Measurements from ENCODE around the gene RGS6. TPM values are rescaled to one million over a fixed set of nuclear protein-coding genes. Genes with fewer than 3 reads are reported as not detected.

RGS6 gene
- polyA plus RNA-seq, 3 donors, result not detected

DNA sequence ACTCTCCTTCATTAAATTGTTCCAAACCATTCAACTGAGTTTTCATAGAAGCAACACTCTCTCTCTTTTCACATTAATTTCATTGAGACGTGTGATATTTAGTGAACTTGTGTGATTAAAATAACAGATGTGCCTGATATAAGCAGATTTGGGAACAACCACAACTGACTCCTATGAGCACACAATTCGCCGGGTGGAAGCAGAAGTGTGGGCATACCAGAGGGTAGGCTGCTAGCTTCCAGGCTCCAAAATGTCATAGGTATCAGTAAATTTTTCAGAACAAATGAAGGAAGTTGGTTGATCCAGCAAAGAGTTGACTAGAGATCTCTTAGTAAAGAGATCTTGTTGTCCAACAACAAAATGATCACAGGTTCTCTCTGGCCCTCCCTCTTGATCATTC is 532.0 kb downstream of the RGS6 start:
- H2AFZ ChIP-seq (ENCODE audit: insufficient read depth, low read depth, low read length, poor library complexity, severe bottlenecking), result no peak overlapping the region
- H3K36me3 ChIP-seq (replicated peaks in 1 of 2; ENCODE audit: control insufficient read depth in 1 of 2, insufficient read depth in 2 of 2, low read length in 2 of 2), result no peaks in the 10 kb centered on the region
- no peak overlapping the region for H3K27ac ChIP-seq (ENCODE audit: low read depth in 1 of 2, low read length in 2 of 2)
- no peak overlapping the region for H3K4me3 ChIP-seq (replicated peaks in 1 of 3; ENCODE audit: low read depth in 2 of 3, low read length in 3 of 3)
- H3K79me2 ChIP-seq (ENCODE audit: insufficient read depth, low read length), result no peaks in the 10 kb centered on the region
- Mint-ChIP-seq H3K9me3 (peaks cover 0 to 11% (median 2%) of the 10 kb centered on the region in 7 donors), H3K27ac (no peak overlapping the region), H3K4me1 (no peaks in the 10 kb centered on the region), H3K4me3 (no peak overlapping the region), H3K27me3 (ENCODE audit: low read depth in 3 of 3) (peaks cover 3% of the 10 kb centered on the region in 3 donors), H3K36me3 (no peaks in the 10 kb centered on the region)
- peaks cover 0 to 4% of the 10 kb centered on the region in 2 donors for H3K9me3 ChIP-seq (replicated peaks in 1 of 2; ENCODE audit: control insufficient read depth in 1 of 2, insufficient read depth in 1 of 2, low read length in 2 of 2)
- TF ChIP-seq, protein P1, sequence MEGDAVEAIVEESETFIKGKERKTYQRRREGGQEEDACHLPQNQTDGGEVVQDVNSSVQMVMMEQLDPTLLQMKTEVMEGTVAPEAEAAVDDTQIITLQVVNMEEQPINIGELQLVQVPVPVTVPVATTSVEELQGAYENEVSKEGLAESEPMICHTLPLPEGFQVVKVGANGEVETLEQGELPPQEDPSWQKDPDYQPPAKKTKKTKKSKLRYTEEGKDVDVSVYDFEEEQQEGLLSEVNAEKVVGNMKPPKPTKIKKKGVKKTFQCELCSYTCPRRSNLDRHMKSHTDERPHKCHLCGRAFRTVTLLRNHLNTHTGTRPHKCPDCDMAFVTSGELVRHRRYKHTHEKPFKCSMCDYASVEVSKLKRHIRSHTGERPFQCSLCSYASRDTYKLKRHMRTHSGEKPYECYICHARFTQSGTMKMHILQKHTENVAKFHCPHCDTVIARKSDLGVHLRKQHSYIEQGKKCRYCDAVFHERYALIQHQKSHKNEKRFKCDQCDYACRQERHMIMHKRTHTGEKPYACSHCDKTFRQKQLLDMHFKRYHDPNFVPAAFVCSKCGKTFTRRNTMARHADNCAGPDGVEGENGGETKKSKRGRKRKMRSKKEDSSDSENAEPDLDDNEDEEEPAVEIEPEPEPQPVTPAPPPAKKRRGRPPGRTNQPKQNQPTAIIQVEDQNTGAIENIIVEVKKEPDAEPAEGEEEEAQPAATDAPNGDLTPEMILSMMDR (IDR thresholded peaks at IDR 0.05), result no peak
- H3K4me2 ChIP-seq (replicated peaks; ENCODE audit: extremely low read depth, low read length, poor library complexity, severe bottlenecking), result no peak overlapping the region
- no peak overlapping the region for H3K9ac ChIP-seq (ENCODE audit: insufficient read depth, low read length, poor library complexity, severe bottlenecking)
- H3K27me3 ChIP-seq (ENCODE audit: control insufficient read depth in 2 of 2, insufficient read depth in 2 of 2, low read length in 2 of 2), result no peaks in the 10 kb centered on the region
- no peaks in the 10 kb centered on the region for H4K20me1 ChIP-seq (ENCODE audit: insufficient read depth, low read length)
- intact Hi-C loops (cut with micrococcal nuclease), result no loop called here
- no peak for DNase-seq
- no CpG with 5 or more reads among the region's 3 CpGs for WGBS (ENCODE audit: insufficient coverage)
- H3K4me1 ChIP-seq (ENCODE audit: control insufficient read depth in 1 of 2, insufficient read depth in 2 of 2, low read length in 2 of 2), result no peaks in the 10 kb centered on the region

- no peak overlapping the region for H3K4me3 Mint-ChIP-seq
- Histone ChIP-seq H4K20me1 (ENCODE audit: insufficient read depth, low read length) (no peaks in the 10 kb centered on the region), H3K4me1 (ENCODE audit: control insufficient read depth in 1 of 2, insufficient read depth in 2 of 2, low read length in 2 of 2) (no peaks in the 10 kb centered on the region), H3K4me2 (replicated peaks; ENCODE audit: extremely low read depth, low read length, poor library complexity, severe bottlenecking) (no peak overlapping the region), H3K36me3 (replicated peaks in 1 of 2; ENCODE audit: control insufficient read depth in 1 of 2, insufficient read depth in 2 of 2, low read length in 2 of 2) (no peaks in the 10 kb centered on the region), H3K27ac (ENCODE audit: low read depth in 1 of 2, low read length in 2 of 2) (no peak overlapping the region), H3K79me2 (ENCODE audit: insufficient read depth, low read length) (no peaks in the 10 kb centered on the region), H2AFZ (ENCODE audit: insufficient read depth, low read depth, low read length, poor library complexity, severe bottlenecking) (no peak overlapping the region), H3K27me3 (ENCODE audit: control insufficient read depth in 2 of 2, insufficient read depth in 2 of 2, low read length in 2 of 2) (no peaks in the 10 kb centered on the region), H3K9me3 (replicated peaks in 1 of 2; ENCODE audit: control insufficient read depth in 1 of 2, insufficient read depth in 1 of 2, low read length in 2 of 2) (peaks cover 0 to 4% of the 10 kb centered on the region in 2 donors), H3K9ac (ENCODE audit: insufficient read depth, low read length, poor library complexity, severe bottlenecking) (no peak overlapping the region), H3K4me3 (replicated peaks in 1 of 3; ENCODE audit: low read depth in 2 of 3, low read length in 3 of 3) (no peak overlapping the region)
- no peak overlapping the region for H3K27ac Mint-ChIP-seq
- no peak for DNase-seq
- intact Hi-C loops (cut with micrococcal nuclease), result no loop called here
- H3K36me3 Mint-ChIP-seq, result no peaks in the 10 kb centered on the region
- H3K27me3 Mint-ChIP-seq (ENCODE audit: low read depth in 3 of 3), result peaks cover 0 to 3% (median 3%) of the 10 kb centered on the region in 3 donors
- TF ChIP-seq, protein P1 (IDR thresholded peaks at IDR 0.05), result no peak
- H3K4me1 Mint-ChIP-seq, result no peaks in the 10 kb centered on the region
- peaks cover 0 to 11% (median 2%) of the 10 kb centered on the region in 7 donors for H3K9me3 Mint-ChIP-seq
These were observed 534.1 kb downstream of the RGS6 start for GRCh38 chr14:72466325-72466724.
